SK-N-SH (cell line): Measurements from ENCODE around the gene FAM222A.

Experiments
- CHD2 ChIP-seq: fragments of 150-350 bp; IDR thresholded peaks from 2 replicates; pipeline ENCODE4 v1.6.1; 2018; ENCODE audit warnings: low read length; ENCODE audit not compliant: partially characterized antibody
- FOXJ3 ChIP-seq: sonication (generic); formaldehyde crosslinking; IDR thresholded peaks from 2 replicates; pipeline ENCODE4 v1.5.1; 2020; ENCODE audit warnings: mild to moderate bottlenecking, missing genetic modification reagents
- NRF1 ChIP-seq: IDR thresholded peaks from 2 replicates; pipeline ENCODE4 v1.6.1; 2012; ENCODE audit warnings: low read depth, mild to moderate bottlenecking, low read length
- POLR2AphosphoS5 ChIP-seq: IDR thresholded peaks from 2 replicates; pipeline ENCODE4 v1.6.1; 2012; ENCODE audit warnings: low read depth, low read length
- SMC3 ChIP-seq: IDR thresholded peaks from 2 replicates; pipeline ENCODE4 v1.6.1; 2012; ENCODE audit warnings: low read depth, low read length, improper control_type of control experiment
- TAF1 ChIP-seq: IDR thresholded peaks from 2 replicates; pipeline ENCODE4 v1.6.1; 2012; ENCODE audit warnings: low read depth, mild to moderate bottlenecking, low read length, moderate library complexity, borderline replicate concordance
- TF ChIP-seq, protein P1 (sequence below): fragments of 200-600 bp; sonication (generic); IDR thresholded peaks from 2 replicates; pipeline ENCODE4 v1.6.1; 2017; ENCODE audit warnings: antibody characterized with exemption, mild to moderate bottlenecking, moderate library complexity

DNA sequence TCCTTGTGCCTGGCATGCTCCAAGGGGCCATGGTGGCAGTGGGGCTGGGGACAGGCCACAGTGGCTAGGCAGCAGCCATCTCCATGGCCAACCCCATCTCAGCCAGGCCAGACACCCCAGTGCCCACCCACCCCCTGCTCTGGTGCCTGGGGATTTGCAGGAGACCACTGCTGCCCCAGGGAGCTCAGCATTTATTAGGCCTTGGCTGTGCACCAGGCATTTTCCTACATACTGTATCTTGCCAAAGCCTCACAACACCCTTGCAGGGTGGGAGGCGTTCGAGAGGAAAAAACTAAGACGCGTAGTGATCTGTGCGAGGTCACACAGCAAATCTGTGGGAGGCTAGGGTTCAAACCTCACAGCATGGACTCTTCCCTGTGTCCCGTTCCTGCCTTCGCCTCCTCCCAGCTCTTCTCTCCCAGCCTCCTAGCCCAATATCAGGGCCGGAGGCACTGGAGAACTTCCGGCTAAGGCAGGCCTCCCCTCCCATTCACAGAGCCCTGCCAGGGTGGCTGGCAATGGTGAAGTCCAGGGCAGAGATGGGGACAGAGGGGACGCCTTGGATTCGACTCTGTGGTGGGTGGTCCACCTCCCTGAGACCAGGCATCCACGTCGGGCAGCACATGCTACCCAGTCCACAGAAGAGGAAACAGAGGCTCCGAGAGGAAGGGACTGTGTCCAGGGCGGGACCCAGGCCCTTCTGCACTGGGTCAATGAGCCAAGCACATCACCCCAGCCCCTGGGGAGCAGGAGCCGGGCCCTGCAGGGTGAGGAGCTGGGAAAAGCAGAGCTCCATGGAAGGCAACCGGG is 57.4 kb downstream of the FAM222A start:
- TF ChIP-seq POLR2AphosphoS5 = no peak
- TF ChIP-seq TAF1 = no peak
- no peak for TF ChIP-seq NRF1
- TF ChIP-seq, protein P1, sequence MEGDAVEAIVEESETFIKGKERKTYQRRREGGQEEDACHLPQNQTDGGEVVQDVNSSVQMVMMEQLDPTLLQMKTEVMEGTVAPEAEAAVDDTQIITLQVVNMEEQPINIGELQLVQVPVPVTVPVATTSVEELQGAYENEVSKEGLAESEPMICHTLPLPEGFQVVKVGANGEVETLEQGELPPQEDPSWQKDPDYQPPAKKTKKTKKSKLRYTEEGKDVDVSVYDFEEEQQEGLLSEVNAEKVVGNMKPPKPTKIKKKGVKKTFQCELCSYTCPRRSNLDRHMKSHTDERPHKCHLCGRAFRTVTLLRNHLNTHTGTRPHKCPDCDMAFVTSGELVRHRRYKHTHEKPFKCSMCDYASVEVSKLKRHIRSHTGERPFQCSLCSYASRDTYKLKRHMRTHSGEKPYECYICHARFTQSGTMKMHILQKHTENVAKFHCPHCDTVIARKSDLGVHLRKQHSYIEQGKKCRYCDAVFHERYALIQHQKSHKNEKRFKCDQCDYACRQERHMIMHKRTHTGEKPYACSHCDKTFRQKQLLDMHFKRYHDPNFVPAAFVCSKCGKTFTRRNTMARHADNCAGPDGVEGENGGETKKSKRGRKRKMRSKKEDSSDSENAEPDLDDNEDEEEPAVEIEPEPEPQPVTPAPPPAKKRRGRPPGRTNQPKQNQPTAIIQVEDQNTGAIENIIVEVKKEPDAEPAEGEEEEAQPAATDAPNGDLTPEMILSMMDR = no peak
- TF ChIP-seq FOXJ3 = no peak
- no peak for TF ChIP-seq CHD2
- no peak for TF ChIP-seq SMC3
